ENCODE results near the gene SRGN.

DNA sequence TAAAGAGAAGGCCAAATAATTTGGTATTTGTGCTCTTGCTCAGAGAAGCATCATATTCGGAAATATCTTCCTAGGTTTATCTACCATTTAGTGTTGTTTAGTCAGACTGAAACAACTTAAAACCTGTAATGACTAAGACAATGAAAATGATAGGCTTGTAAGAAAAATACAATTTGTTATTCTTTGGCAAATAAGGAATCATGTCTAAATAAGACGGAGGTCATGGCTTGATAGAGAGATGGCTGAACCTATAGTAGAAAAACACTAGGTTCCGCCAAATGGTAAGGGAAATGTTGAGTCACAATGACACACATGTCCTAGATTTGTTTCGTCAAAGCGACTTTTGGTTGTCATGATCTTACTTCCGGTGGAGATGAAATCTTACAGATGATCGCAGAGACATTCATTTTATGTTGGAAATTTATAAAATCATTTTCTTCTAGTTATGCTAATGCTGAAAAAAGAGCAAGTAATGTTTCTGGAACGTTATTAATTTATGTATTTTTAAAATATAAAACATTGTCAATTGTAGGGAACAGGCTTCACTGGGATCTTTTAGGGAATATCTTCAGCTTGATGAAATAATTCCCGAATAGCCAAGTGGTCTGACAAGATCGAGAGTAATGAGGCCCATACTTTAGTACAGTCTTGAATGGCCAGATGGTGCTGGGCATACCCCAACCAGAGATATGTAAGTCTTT, 1.0 kb downstream of the SRGN start:
- TF ChIP-seq, protein P1, sequence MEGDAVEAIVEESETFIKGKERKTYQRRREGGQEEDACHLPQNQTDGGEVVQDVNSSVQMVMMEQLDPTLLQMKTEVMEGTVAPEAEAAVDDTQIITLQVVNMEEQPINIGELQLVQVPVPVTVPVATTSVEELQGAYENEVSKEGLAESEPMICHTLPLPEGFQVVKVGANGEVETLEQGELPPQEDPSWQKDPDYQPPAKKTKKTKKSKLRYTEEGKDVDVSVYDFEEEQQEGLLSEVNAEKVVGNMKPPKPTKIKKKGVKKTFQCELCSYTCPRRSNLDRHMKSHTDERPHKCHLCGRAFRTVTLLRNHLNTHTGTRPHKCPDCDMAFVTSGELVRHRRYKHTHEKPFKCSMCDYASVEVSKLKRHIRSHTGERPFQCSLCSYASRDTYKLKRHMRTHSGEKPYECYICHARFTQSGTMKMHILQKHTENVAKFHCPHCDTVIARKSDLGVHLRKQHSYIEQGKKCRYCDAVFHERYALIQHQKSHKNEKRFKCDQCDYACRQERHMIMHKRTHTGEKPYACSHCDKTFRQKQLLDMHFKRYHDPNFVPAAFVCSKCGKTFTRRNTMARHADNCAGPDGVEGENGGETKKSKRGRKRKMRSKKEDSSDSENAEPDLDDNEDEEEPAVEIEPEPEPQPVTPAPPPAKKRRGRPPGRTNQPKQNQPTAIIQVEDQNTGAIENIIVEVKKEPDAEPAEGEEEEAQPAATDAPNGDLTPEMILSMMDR (IDR thresholded peaks at IDR 0.05): no peak
- TF ChIP-seq EZH2phosphoT487 (IDR thresholded peaks at IDR 0.05): no peak

All from neural progenitor cell (in vitro differentiated cells).